Measurements from ENCODE around the gene EXD1.
"Not testable (repeated sequence)": the region's sequence is repeated elsewhere in the genome, so short reads cannot be mapped to it uniquely, and the experiment has no call there.

Gene EXD1

DNA sequence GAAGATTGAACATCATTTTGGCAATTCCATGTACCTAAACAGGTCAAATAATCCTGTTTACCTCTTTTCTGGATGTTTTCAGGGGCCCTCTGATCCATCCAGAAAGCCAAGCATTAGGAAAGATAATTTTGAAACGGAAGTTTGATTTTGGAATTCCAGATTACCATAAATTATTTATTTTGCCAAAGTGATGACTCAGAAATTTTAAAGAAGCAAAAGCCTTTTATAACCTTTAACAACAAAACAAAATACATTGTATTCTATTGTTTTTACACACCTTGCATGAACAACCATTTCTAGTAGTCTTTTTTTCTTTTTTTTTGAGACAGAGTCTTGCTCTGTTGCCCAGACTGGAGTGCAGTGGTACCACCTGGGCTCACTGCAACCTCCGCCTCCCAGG is 82.5 kb downstream of the EXD1 start:
- DNase-seq (ENCODE audit: low read depth, low spot score), result no peak

- DNase-seq (ENCODE audit: low read depth, low spot score), result no peak
Observed at GRCh38 chr15:41139619-41140018, 90.9 kb downstream of the EXD1 start.

DNA sequence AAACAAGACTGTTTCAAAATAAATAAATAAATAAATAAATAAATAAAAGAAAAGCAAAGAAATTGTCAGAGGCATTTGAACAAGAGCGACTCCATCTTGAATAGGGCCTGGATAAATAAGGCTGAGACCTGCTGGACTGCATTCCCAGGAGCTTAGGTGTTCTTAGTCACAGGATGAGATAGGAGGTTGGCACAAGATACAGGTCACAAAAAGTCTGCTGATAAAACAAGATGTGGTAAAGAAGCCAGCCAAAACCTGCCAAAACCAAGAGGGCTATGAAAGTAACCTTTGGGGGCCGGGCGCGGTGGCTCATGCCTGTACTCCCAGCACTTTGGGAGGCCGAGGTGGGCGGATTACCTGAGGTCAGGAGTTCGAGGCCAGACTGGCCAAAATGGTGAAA is 91.4 kb downstream of the EXD1 start:
- DNase-seq (ENCODE audit: low read depth, low spot score), result not testable (repeated sequence)

- DNase-seq (ENCODE audit: low read depth, low spot score), result not testable (repeated sequence)
Observed at GRCh38 chr15:41135580-41135979, 95.0 kb downstream of the EXD1 start.

- peak; percentile 8 for DNase-seq (ENCODE audit: low read depth, low spot score)
Observed at GRCh38 chr15:41133454-41133853, 97.1 kb downstream of the EXD1 start.
